ENCODE results near the gene CNST.

Gene CNST

GRCh38 chr1:246577082-246577719 lies 10.9 kb downstream of the CNST start:
- Histone ChIP-seq H3K4ac (ENCODE audit: low read depth, low read length) (no peak overlapping the region), H3K27me3 (ENCODE audit: insufficient read depth, low read length, poor library complexity) (no peaks in the 10 kb centered on the region), H3K18ac (ENCODE audit: low read length) (no peak overlapping the region), H3K79me2 (ENCODE audit: control insufficient read depth, insufficient read depth, low read length) (no peaks in the 10 kb centered on the region), H4K8ac (ENCODE audit: low read depth, low read length) (no peak overlapping the region), H2BK120ac (ENCODE audit: low read depth, low read length) (no peak overlapping the region), H3K4me1 (ENCODE audit: control insufficient read depth, low read depth, low read length) (no peaks in the 10 kb centered on the region), H3K56ac (ENCODE audit: low read length) (no peak overlapping the region), H3K9ac (ENCODE audit: low read length) (no peak overlapping the region), H3K4me3 (ENCODE audit: low read length) (no peak overlapping the region), H3K23ac (ENCODE audit: low read length) (no peak overlapping the region), H3K79me1 (ENCODE audit: low read length) (peaks cover 5% of the 10 kb centered on the region), H2AK5ac (ENCODE audit: low read length) (no peak overlapping the region), H3K36me3 (ENCODE audit: control insufficient read depth, insufficient read depth, low read length) (no peaks in the 10 kb centered on the region), H4K5ac (ENCODE audit: low read length) (no peak overlapping the region), H3K27ac (ENCODE audit: low read depth, low read length) (no peak overlapping the region), H3K4me2 (ENCODE audit: low read length) (no peak overlapping the region), H2BK5ac (ENCODE audit: low read length) (no peak overlapping the region), H2BK15ac (replicated peaks; ENCODE audit: low read depth) (no peak overlapping the region)
- no peak for DNase-seq
- WGBS (ENCODE audit: extremely low coverage, insufficient coverage, low lambda C conversion rate), result no CpG with 5 or more reads among the region's 5 CpGs

DNA sequence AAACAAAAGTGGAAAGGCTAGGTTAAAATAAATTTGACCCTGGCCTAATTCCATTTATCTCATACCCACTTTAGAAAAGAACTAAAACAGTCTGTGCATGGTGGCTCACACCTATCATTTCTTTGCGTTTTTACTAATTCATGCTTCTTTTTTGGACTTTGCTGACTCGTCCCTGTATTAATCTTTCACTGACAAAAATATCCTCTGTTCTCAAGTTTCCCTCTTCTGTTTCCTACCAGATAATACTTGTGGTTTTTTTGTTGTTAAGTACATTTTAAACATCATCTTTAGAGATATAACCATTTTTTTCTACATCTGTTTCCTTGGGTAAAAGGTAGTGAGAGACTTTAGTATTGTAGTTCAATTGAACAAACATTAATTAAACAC lies 11.5 kb downstream of the CNST start:
- Histone ChIP-seq H3K79me2 (ENCODE audit: control insufficient read depth, insufficient read depth, low read length) (peaks cover 1% of the 10 kb centered on the region), H3K23ac (ENCODE audit: low read length) (no peak overlapping the region), H3K79me1 (ENCODE audit: low read length) (peaks cover 7% of the 10 kb centered on the region), H3K27ac (ENCODE audit: low read depth, low read length) (no peak overlapping the region), H4K8ac (ENCODE audit: low read depth, low read length) (no peak overlapping the region), H2BK15ac (replicated peaks; ENCODE audit: low read depth) (no peak overlapping the region), H3K9ac (ENCODE audit: low read length) (no peak overlapping the region), H3K36me3 (ENCODE audit: control insufficient read depth, insufficient read depth, low read length) (no peaks in the 10 kb centered on the region), H3K27me3 (ENCODE audit: insufficient read depth, low read length, poor library complexity) (no peaks in the 10 kb centered on the region), H3K56ac (ENCODE audit: low read length) (no peak overlapping the region), H2AK5ac (ENCODE audit: low read length) (no peak overlapping the region), H3K4me2 (ENCODE audit: low read length) (no peak overlapping the region), H4K5ac (ENCODE audit: low read length) (no peak overlapping the region), H2BK5ac (ENCODE audit: low read length) (no peak overlapping the region), H3K4ac (ENCODE audit: low read depth, low read length) (no peak overlapping the region), H3K4me3 (ENCODE audit: low read length) (no peak overlapping the region), H3K4me1 (ENCODE audit: control insufficient read depth, low read depth, low read length) (no peaks in the 10 kb centered on the region), H3K18ac (ENCODE audit: low read length) (no peak overlapping the region), H2BK120ac (ENCODE audit: low read depth, low read length) (no peak overlapping the region)
- WGBS (ENCODE audit: extremely low coverage, insufficient coverage, low lambda C conversion rate), result no CpG with 5 or more reads among the region's 2 CpGs
- no peak for DNase-seq

- Histone ChIP-seq H2AK5ac (ENCODE audit: low read length) (no peak overlapping the region), H3K4ac (ENCODE audit: low read depth, low read length) (no peak overlapping the region), H3K36me3 (ENCODE audit: control insufficient read depth, insufficient read depth, low read length) (no peaks in the 10 kb centered on the region), H3K4me1 (ENCODE audit: control insufficient read depth, low read depth, low read length) (no peaks in the 10 kb centered on the region), H3K23ac (ENCODE audit: low read length) (no peak overlapping the region), H4K8ac (ENCODE audit: low read depth, low read length) (no peak overlapping the region), H4K5ac (ENCODE audit: low read length) (no peak overlapping the region), H3K79me2 (ENCODE audit: control insufficient read depth, insufficient read depth, low read length) (peaks cover 2% of the 10 kb centered on the region), H3K27ac (ENCODE audit: low read depth, low read length) (no peak overlapping the region), H3K9ac (ENCODE audit: low read length) (no peak overlapping the region), H2BK5ac (ENCODE audit: low read length) (no peak overlapping the region), H3K27me3 (ENCODE audit: insufficient read depth, low read length, poor library complexity) (no peaks in the 10 kb centered on the region), H3K79me1 (ENCODE audit: low read length) (peaks cover 8% of the 10 kb centered on the region), H2BK15ac (replicated peaks; ENCODE audit: low read depth) (no peak overlapping the region), H2BK120ac (ENCODE audit: low read depth, low read length) (no peak overlapping the region), H3K4me2 (ENCODE audit: low read length) (no peak overlapping the region), H3K56ac (ENCODE audit: low read length) (no peak overlapping the region), H3K18ac (ENCODE audit: low read length) (no peak overlapping the region), H3K4me3 (ENCODE audit: low read length) (no peak overlapping the region)
- no CpG with 5 or more reads among the region's 3 CpGs for WGBS (ENCODE audit: extremely low coverage, insufficient coverage, low lambda C conversion rate)
- DNase-seq, result no peak
These were observed 13.6 kb downstream of the CNST start for GRCh38 chr1:246579818-246580217.

DNA sequence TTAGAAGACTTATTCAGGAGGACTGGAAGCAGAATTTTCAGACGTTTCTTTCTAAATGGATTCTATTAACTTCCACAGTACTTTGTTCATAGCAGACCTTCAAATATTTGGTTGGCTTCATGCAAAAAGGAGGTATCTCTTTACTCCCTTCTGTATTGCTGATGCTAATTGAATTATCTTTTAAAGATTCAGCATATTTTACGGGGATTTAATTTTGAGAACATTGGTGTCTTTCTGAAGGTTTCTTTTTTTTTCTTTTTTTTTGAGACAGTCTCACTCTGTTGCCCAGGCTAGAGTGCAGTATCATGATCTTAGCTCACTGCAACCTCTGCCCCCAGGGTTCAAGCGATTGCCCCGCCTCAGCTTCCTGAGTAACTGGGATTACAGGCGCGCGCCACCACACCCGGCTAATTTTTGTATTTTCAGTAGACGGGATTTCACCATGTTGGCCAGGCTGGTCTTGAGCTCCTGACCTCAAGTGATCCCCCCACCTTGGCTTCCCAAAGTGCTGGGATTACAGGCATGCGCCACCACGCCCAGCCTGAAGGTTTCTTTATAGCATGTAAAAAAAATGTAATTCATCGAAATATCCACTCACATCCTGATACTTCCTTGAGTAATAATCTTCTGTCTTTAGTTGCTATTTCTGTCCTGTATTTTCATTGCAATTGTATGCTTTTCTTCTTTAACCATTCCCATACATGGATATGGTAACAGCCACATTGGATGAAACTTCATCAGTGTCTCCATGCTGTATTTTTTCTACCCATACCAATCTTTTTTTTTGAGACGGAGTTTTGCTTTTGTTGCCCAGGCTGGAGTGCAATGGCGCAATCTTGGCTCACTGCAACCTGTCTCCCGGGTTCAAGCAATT lies 14.5 kb downstream of the CNST start:
- Histone ChIP-seq H2BK5ac (ENCODE audit: low read length) (no peak overlapping the region), H3K9ac (ENCODE audit: low read length) (no peak overlapping the region), H4K5ac (ENCODE audit: low read length) (no peak overlapping the region), H3K4ac (ENCODE audit: low read depth, low read length) (no peak overlapping the region), H3K4me2 (ENCODE audit: low read length) (no peak overlapping the region), H3K4me1 (ENCODE audit: control insufficient read depth, low read depth, low read length) (no peaks in the 10 kb centered on the region), H3K23ac (ENCODE audit: low read length) (no peak overlapping the region), H2AK5ac (ENCODE audit: low read length) (no peak overlapping the region), H3K27me3 (ENCODE audit: insufficient read depth, low read length, poor library complexity) (no peaks in the 10 kb centered on the region), H3K79me2 (ENCODE audit: control insufficient read depth, insufficient read depth, low read length) (peaks cover 2% of the 10 kb centered on the region), H3K36me3 (ENCODE audit: control insufficient read depth, insufficient read depth, low read length) (no peaks in the 10 kb centered on the region), H3K27ac (ENCODE audit: low read depth, low read length) (no peak overlapping the region), H3K4me3 (ENCODE audit: low read length) (no peak overlapping the region), H2BK15ac (replicated peaks; ENCODE audit: low read depth) (no peak overlapping the region), H3K18ac (ENCODE audit: low read length) (no peak overlapping the region), H3K56ac (ENCODE audit: low read length) (no peak overlapping the region), H3K79me1 (ENCODE audit: low read length) (peaks cover 9% of the 10 kb centered on the region), H2BK120ac (ENCODE audit: low read depth, low read length) (no peak overlapping the region), H4K8ac (ENCODE audit: low read depth, low read length) (peak overlapping the region; percentile 5)
- WGBS (ENCODE audit: extremely low coverage, insufficient coverage, low lambda C conversion rate), result no CpG with 5 or more reads among the region's 15 CpGs
- no peak for DNase-seq

DNA sequence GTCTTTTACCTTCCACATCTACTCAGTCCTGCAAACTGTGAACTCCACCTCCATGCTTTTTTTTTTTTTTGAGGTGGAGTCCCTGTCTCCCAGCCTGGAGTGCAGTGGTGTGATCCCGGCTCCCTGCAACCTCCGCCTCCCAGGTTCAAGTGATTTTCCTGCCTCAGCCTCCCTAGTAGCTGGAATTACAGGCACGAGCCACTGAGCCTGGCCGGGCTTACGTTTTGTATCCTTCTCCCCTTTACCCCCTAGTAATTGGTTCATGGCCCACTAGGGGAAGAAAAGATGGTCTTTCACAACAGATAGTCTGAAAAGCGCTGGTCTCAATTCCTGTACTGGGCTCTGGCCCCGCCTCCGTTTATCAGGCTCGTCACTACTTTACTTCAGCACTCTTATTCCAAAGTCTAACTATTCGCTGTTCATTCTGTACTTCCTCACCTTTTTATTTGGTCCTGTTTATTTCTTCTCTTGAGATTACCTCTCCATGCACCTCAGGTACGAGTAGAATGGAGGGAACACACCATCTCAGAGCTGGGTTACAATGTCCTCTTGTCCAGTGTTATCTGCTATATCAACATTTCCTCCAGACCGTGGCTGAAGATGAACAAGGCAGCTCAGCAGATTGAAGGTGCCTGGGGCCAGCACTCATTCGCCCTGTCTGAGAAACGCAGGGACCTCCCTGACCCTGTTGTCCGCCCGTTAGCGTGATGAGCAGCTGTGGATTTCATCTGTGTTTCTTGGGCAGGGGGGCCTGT lies 16.2 kb downstream of the CNST start:
- no peaks in the 10 kb centered on the region for H3K27me3 ChIP-seq (ENCODE audit: insufficient read depth, low read length, poor library complexity)
- H4K5ac ChIP-seq (ENCODE audit: low read length), result no peak overlapping the region
- no peak overlapping the region for H3K4me3 ChIP-seq (ENCODE audit: low read length)
- H3K79me1 ChIP-seq (ENCODE audit: low read length), result peaks cover 9% of the 10 kb centered on the region
- H3K79me2 ChIP-seq (ENCODE audit: control insufficient read depth, insufficient read depth, low read length), result peaks cover 2% of the 10 kb centered on the region
- H2BK5ac ChIP-seq (ENCODE audit: low read length), result no peak overlapping the region
- H3K4me2 ChIP-seq (ENCODE audit: low read length), result no peak overlapping the region
- no peak overlapping the region for H2BK15ac ChIP-seq (replicated peaks; ENCODE audit: low read depth)
- H3K9ac ChIP-seq (ENCODE audit: low read length), result no peak overlapping the region
- H3K23ac ChIP-seq (ENCODE audit: low read length), result no peak overlapping the region
- no peak for DNase-seq
- no peak overlapping the region for H2BK120ac ChIP-seq (ENCODE audit: low read depth, low read length)
- H3K18ac ChIP-seq (ENCODE audit: low read length), result no peak overlapping the region
- no peak overlapping the region for H3K56ac ChIP-seq (ENCODE audit: low read length)
- H4K8ac ChIP-seq (ENCODE audit: low read depth, low read length), result no peak overlapping the region
- no peak overlapping the region for H3K27ac ChIP-seq (ENCODE audit: low read depth, low read length)
- no peaks in the 10 kb centered on the region for H3K4me1 ChIP-seq (ENCODE audit: control insufficient read depth, low read depth, low read length)
- H2AK5ac ChIP-seq (ENCODE audit: low read length), result no peak overlapping the region
- H3K36me3 ChIP-seq (ENCODE audit: control insufficient read depth, insufficient read depth, low read length), result no peaks in the 10 kb centered on the region
- no peak overlapping the region for H3K4ac ChIP-seq (ENCODE audit: low read depth, low read length)
- no CpG with 5 or more reads among the region's 17 CpGs for WGBS (ENCODE audit: extremely low coverage, insufficient coverage, low lambda C conversion rate)

Data from mesendoderm (in vitro differentiated cells).